Upper lobe of left lung (tissue), 4 donors: Measurements from ENCODE around the gene MTCH1.

ENCODE experiments used
- CTCF ChIP-seq, 6 experiments: fragments of 450-650 bp in 4 of 6; fragments of 200-600 bp in 2 of 6; sonication (generic) in 2 of 6; IDR thresholded peaks; one replicate each; pipeline ENCODE4 v1.5.1; 2016 to 2019; ENCODE audit warnings: antibody characterized with exemption in 6 of 6
- EP300 ChIP-seq, 4 donors: sonication (generic); formaldehyde crosslinking; IDR thresholded peaks; one replicate each; pipeline ENCODE4 v1.5.1; 2017; ENCODE audit warnings: antibody characterized with exemption in 4 of 4, control low read depth in 2 of 4
- POLR2A ChIP-seq, 4 donors: fragments of 450-650 bp; IDR thresholded peaks; one replicate each; pipeline ENCODE4 v1.5.1; 2016 to 2017; ENCODE audit warnings: antibody characterized with exemption in 4 of 4, mild to moderate bottlenecking in 2 of 4
- POLR2AphosphoS5 ChIP-seq, 2 donors: sonication (generic); formaldehyde crosslinking; IDR thresholded peaks; one replicate each; pipeline ENCODE4 v1.5.1; 2017; ENCODE audit warnings: antibody characterized with exemption in 2 of 2

DNA sequence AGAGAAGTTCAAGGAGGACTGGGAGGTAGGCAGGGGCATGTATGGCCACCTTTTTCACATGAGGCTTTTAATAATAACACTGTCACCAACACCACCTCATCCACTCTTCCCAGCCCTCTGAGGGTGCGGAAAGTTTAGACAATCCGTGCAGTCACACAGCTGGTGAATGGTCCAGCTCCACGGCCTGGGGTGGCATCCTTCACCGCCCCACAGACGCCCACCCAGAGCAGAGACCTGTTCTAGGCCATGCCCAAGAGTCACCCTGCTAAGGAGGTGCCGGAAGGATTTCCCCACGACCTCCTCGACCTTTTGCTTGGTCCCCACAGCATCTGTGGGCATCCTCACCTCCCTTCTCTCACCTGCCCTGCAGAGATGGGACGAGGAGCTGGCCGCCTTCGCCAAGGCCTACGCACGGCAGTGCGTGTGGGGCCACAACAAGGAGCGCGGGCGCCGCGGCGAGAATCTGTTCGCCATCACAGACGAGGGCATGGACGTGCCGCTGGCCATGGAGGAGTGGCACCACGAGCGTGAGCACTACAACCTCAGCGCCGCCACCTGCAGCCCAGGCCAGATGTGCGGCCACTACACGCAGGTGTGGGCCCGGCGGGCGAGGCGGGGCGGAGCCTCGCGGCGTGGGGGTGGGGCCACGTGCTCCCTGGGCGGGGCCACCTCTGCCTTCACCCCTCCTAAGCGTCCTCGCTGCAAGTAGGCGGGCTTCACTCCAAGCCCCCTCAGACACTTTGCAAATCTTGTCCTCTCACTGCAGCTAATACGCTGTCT is 27.0 kb downstream of the MTCH1 start:
- TF ChIP-seq CTCF (IDR thresholded peaks at IDR 0.05) (no peak), POLR2A (IDR thresholded peaks at IDR 0.05) (no peak), POLR2AphosphoS5 (IDR thresholded peaks at IDR 0.05) (no peak), EP300 (IDR thresholded peaks at IDR 0.05) (no peak)
